Esophagus mucosa (tissue), 1 donor: ENCODE data around the gene DLD. TPM values are rescaled to one million over a fixed set of nuclear protein-coding genes. Genes with fewer than 3 reads are reported as not detected.

ENCODE experiments used
- total RNA-seq: library from RNA; stranded (reverse); gene quantifications from one replicate; pipeline ENCODE4 v1.2.4, GENCODE V29; 2023
- donor health status: DM: yes; HTN: yes; CAD: no.

DLD gene
- total RNA-seq, 1 donor from 2014 or later = 63.5 TPM

Other genes with a start within 250 kb of the DLD start
- gene SLC26A4, start 230.4 kb upstream of the DLD start, total RNA-seq = 0.24 TPM
- gene CBLL1, start 147.0 kb upstream of the DLD start, total RNA-seq = 13.6 TPM
- 0.44 TPM for gene SLC26A3, start 88.0 kb upstream of the DLD start, total RNA-seq
- gene LAMB1, start 112.0 kb downstream of the DLD start, total RNA-seq = 35.0 TPM
- 1.1 TPM for gene LAMB4, start 239.2 kb downstream of the DLD start, total RNA-seq